KOPT-K1 (cell line): ENCODE data around the gene SLC4A1.

Source experiments
- H3K27ac ChIP-seq: fragments of 200-600 bp; sonication (generic); 2 replicates; pipeline ENCODE4 v1.5.1; 2016; ENCODE audit warnings: antibody characterized with exemption, mild to moderate bottlenecking, low read depth, low read length; ENCODE audit not compliant: poor library complexity, severe bottlenecking
- H3K36me3 ChIP-seq: fragments of 200-600 bp; sonication (generic); 2 replicates; pipeline ENCODE4 v1.5.1; 2017; ENCODE audit warnings: antibody characterized with exemption, mild to moderate bottlenecking, low read length, moderate library complexity; ENCODE audit not compliant: insufficient read depth
- H3K9me3 ChIP-seq: fragments of 200-600 bp; sonication (generic); 2 replicates; pipeline ENCODE4 v1.5.1; 2017; ENCODE audit warnings: antibody characterized with exemption, low read length, mild to moderate bottlenecking; ENCODE audit not compliant: insufficient read depth, poor library complexity, severe bottlenecking

SLC4A1 gene

GRCh38 chr17:44307387-44308186 lies 39.7 kb upstream of the SLC4A1 start:
- no peak overlapping the region for H3K27ac ChIP-seq
- H3K36me3 ChIP-seq: no peaks in the 10 kb centered on the region
- no peaks in the 10 kb centered on the region for H3K9me3 ChIP-seq

- no peak overlapping the region for H3K27ac ChIP-seq
- no peaks in the 10 kb centered on the region for H3K36me3 ChIP-seq
- no peaks in the 10 kb centered on the region for H3K9me3 ChIP-seq
Measured at GRCh38 chr17:44304651-44305050, 36.7 kb upstream of the SLC4A1 start.

GRCh38 chr17:44297975-44298374 lies 30.0 kb upstream of the SLC4A1 start:
- H3K27ac ChIP-seq: no peak overlapping the region
- H3K9me3 ChIP-seq: no peaks in the 10 kb centered on the region
- no peaks in the 10 kb centered on the region for H3K36me3 ChIP-seq

DNA sequence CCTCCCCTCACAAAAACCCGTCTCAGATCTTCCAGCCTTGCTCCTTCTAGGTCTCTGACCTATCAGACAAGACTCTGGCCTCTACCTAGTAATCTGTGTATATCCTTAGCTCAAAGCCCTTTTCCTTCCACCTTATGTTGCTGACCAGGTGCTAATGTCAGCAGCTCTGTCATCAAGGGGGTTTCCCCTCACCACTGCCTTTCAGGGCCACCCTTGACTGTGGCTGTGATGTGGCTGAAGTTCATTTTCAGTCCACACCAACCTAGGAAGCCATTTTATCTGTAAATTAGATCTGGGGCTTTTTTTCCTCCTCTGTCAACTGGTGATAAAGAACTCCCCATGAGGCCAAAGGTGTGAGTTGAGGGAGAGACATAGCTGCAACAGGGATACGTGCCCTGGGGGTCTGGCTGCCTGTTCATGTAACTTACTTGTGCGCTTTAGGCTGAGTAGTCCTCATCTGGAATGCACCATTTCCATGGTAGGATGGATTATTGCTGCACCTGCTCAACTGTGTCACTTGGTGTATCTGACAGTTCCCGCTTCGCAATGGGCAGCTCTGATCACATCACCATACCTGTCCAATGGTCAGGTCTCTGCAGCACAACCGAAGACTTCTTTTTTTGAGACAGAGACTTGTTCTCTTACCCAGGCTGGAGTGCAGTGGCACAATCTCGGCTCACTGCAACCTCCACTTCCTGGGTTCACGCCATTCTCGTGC lies 25.7 kb upstream of the SLC4A1 start:
- Histone ChIP-seq H3K27ac (no peak overlapping the region), H3K36me3 (no peaks in the 10 kb centered on the region), H3K9me3 (no peaks in the 10 kb centered on the region)

DNA sequence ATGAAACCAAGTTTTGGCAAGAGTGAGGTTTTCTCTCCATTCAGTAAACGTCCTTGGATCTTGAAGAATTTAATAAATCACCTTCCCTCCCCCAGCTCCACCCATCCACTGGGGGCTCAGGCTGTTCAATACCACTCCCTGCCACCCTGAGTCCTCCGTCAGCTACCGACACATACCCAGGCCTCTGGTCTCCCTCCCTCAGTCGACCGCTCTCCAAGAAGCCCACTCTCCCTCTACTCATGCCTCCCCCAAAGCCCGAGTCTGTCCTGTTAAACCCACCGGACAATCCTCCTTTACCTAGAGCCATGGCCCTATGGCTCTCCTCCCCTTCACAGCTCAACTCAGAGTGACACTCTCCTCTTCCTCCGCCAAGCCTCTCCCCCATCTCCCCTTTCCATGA lies 19.7 kb upstream of the SLC4A1 start:
- Histone ChIP-seq H3K9me3 (no peaks in the 10 kb centered on the region), H3K27ac (no peak overlapping the region), H3K36me3 (no peaks in the 10 kb centered on the region)

DNA sequence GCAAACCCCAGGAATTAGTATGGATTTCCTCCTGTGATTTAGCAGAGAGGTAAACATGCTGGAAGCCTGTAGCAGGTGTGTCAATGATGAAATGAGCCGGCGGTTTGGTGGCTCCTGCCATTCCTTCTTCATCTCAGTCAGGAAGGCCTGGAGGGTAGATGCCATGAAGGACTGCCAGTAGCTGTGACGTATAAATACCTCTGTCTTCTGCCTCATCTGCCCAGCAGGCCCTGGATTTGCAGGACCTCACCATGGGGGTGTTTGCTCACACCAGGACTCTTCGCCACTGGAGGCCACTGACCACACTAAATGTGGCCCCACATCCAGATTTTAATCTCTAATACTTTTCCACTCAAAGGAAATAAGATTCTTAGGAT lies 16.1 kb upstream of the SLC4A1 start:
- no peak overlapping the region for H3K27ac ChIP-seq
- no peaks in the 10 kb centered on the region for H3K36me3 ChIP-seq
- no peaks in the 10 kb centered on the region for H3K9me3 ChIP-seq

- Histone ChIP-seq H3K9me3 (no peaks in the 10 kb centered on the region), H3K27ac (no peak overlapping the region), H3K36me3 (no peaks in the 10 kb centered on the region)
Measured at GRCh38 chr17:44283344-44284023, 15.5 kb upstream of the SLC4A1 start.

GRCh38 chr17:44282264-44282663 lies 14.3 kb upstream of the SLC4A1 start:
- Histone ChIP-seq H3K36me3 (no peaks in the 10 kb centered on the region), H3K9me3 (no peaks in the 10 kb centered on the region), H3K27ac (no peak overlapping the region)

DNA sequence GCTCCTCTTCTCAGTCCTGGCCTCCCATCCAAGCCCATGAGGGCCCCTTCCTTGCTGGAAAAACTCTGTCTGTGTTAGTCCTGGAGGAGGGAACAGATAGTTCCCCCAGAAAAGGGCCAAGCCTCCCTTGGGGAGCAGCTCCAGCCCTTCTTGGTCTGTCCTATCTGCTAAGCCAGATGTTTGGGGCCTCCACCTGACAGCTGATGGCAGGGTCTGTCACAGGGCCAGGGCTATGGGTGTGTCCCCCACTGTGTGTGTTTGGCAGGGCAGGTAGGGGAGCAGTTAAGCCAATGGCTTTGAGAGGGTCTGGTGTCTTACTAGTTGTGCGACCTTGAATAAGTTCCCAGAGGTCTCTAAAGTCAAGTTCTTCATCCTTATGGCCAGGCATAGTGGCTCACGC lies 13.6 kb upstream of the SLC4A1 start:
- H3K9me3 ChIP-seq: no peaks in the 10 kb centered on the region
- H3K27ac ChIP-seq: no peak overlapping the region
- no peaks in the 10 kb centered on the region for H3K36me3 ChIP-seq

GRCh38 chr17:44280392-44280937 lies 12.5 kb upstream of the SLC4A1 start:
- no peaks in the 10 kb centered on the region for H3K36me3 ChIP-seq
- H3K9me3 ChIP-seq: no peaks in the 10 kb centered on the region
- no peak overlapping the region for H3K27ac ChIP-seq

DNA sequence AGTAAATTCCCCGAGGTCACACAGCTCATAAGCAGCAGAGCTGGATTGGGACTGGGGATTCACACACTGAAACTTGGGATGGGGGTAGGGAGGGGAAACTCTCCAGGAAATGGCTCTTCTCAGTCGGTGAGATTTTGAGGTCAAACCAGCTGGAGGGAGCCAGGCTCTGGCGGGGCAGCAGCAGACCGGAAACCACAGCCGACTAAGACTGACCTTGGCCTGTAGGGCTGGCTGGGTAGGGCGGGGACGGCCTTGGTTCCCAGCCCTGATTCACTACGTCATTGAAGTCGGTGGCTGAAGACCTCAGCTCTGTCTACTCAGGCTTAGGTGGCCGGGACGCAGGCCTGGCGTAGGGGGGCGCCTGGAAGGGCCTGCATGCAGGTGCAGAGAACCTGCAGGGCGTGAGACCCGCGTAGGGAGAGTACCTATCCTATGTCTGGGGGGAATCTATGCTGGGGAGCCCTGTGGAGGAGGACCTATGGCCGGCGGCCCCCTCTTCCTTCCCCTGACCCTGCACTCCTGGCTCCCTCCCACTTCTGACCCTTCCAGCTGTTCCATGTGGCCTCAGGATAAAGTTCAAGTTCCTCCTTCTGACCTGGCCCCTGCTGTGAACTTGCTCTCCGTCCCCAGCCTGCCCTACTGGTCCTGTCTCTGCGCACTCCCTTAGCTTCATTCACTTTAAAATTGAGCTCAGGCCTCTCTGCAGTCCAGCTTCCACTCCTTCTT lies 11.9 kb upstream of the SLC4A1 start:
- no peaks in the 10 kb centered on the region for H3K36me3 ChIP-seq
- H3K27ac ChIP-seq: no peak overlapping the region
- no peaks in the 10 kb centered on the region for H3K9me3 ChIP-seq

GRCh38 chr17:44279346-44279665 lies 11.4 kb upstream of the SLC4A1 start:
- Histone ChIP-seq H3K9me3 (no peaks in the 10 kb centered on the region), H3K27ac (no peak overlapping the region), H3K36me3 (no peaks in the 10 kb centered on the region)

- Histone ChIP-seq H3K27ac (no peak overlapping the region), H3K9me3 (no peaks in the 10 kb centered on the region), H3K36me3 (no peaks in the 10 kb centered on the region)
Measured at GRCh38 chr17:44277976-44278375, 10.0 kb upstream of the SLC4A1 start.

DNA sequence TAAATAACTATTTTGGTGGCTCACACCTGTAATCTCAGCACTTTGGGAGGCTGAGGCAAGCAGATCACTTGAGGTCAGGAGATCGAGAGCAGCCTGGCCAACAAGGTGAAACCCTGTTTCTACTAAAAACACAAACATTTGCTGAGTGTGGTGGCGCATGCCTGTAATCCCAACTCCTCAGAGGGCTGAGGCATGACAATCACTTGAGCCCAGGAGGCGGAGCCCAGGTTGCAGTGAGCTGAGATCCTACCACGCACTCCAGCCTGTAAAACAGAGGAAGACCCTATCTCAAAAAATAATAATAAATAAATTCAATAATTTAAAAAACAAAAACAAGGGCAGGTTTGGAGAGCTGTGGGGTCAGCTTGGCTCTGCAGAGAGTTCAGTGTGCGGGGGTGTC lies 5.7 kb upstream of the SLC4A1 start:
- Histone ChIP-seq H3K27ac (no peak overlapping the region), H3K9me3 (no peaks in the 10 kb centered on the region), H3K36me3 (no peaks in the 10 kb centered on the region)

GRCh38 chr17:44272954-44273353 lies 5.0 kb upstream of the SLC4A1 start:
- H3K36me3 ChIP-seq: no peaks in the 10 kb centered on the region
- H3K27ac ChIP-seq: no peak overlapping the region
- no peaks in the 10 kb centered on the region for H3K9me3 ChIP-seq
